ENCODE measurements around the gene LHFPL2.
"Not testable (repeated sequence)": the region's sequence is repeated elsewhere in the genome, so short reads cannot be mapped to it uniquely, and the experiment has no call there.

The LHFPL2 gene

DNA sequence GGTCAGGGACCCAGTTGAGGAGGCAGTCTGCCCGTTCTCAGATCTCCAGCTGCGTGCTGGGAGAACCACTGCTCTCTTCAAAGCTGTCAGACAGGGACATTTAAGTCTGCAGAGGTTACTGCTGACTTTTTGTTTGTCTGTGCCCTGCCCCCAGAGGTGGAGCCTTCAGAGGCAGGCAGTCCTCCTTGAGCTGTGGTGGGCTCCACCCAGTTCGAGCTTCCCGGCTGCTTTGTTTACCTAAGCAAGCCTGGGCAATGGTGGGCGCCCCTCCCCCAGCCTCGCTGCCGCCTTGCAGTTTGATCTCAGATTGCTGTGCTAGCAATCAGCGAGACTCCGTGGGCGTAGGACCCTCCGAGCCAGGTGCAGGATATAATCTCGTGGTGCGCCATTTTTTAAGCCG lies 191.1 kb downstream of the LHFPL2 start:
- H3K4me1 ChIP-seq (ENCODE audit: control insufficient read depth, insufficient read depth, low read length); H3K4me3 ChIP-seq (ENCODE audit: insufficient read depth, low read depth, low read length); H3K9me3 ChIP-seq (ENCODE audit: control insufficient read depth, low read length); H3K36me3 ChIP-seq (ENCODE audit: control insufficient read depth, insufficient read depth, low read length); H3K27ac ChIP-seq (ENCODE audit: insufficient read depth, low read depth, low read length, poor library complexity, severe bottlenecking); H3K27me3 ChIP-seq (ENCODE audit: control insufficient read depth, insufficient read depth, low read length, poor library complexity, severe bottlenecking): not testable (repeated sequence)
- WGBS, 2 experiments: 37 to 56% methylated on average over 9 to 10 of the region's 14 CpGs

GRCh38 chr5:78449103-78449502 lies 199.5 kb downstream of the LHFPL2 start:
- H3K9me3 ChIP-seq (ENCODE audit: control insufficient read depth, low read length): no peaks in the 10 kb centered on the region
- H3K36me3 ChIP-seq (ENCODE audit: control insufficient read depth, insufficient read depth, low read length): peaks cover 6% of the 10 kb centered on the region

GRCh38 chr5:78447775-78448424 lies 200.7 kb downstream of the LHFPL2 start:
- H3K27me3 ChIP-seq (ENCODE audit: control insufficient read depth, insufficient read depth, low read length, poor library complexity, severe bottlenecking): no peaks in the 10 kb centered on the region
- no peaks in the 10 kb centered on the region for H3K4me1 ChIP-seq (ENCODE audit: control insufficient read depth, insufficient read depth, low read length)
- 80% methylated on average over 1 of the region's 3 CpGs; no CpG with 5 or more reads in 1 of the 2 experiments for WGBS, 2 experiments
- H3K9me3 ChIP-seq (ENCODE audit: control insufficient read depth, low read length): no peaks in the 10 kb centered on the region
- no peak overlapping the region for H3K27ac ChIP-seq (ENCODE audit: insufficient read depth, low read depth, low read length, poor library complexity, severe bottlenecking)
- H3K4me3 ChIP-seq (ENCODE audit: insufficient read depth, low read depth, low read length): no peak overlapping the region
- peaks cover 9% of the 10 kb centered on the region for H3K36me3 ChIP-seq (ENCODE audit: control insufficient read depth, insufficient read depth, low read length)

More at GRCh38 chr5:78449103-78449502, 199.5 kb downstream of the LHFPL2 start:
- Histone ChIP-seq H3K27ac (ENCODE audit: insufficient read depth, low read depth, low read length, poor library complexity, severe bottlenecking) (no peak overlapping the region), H3K4me3 (ENCODE audit: insufficient read depth, low read depth, low read length) (no peak overlapping the region), H3K4me1 (ENCODE audit: control insufficient read depth, insufficient read depth, low read length) (no peaks in the 10 kb centered on the region), H3K27me3 (ENCODE audit: control insufficient read depth, insufficient read depth, low read length, poor library complexity, severe bottlenecking) (no peaks in the 10 kb centered on the region)
